ENCODE measurements around the gene ELMO1.

Gene ELMO1

DNA sequence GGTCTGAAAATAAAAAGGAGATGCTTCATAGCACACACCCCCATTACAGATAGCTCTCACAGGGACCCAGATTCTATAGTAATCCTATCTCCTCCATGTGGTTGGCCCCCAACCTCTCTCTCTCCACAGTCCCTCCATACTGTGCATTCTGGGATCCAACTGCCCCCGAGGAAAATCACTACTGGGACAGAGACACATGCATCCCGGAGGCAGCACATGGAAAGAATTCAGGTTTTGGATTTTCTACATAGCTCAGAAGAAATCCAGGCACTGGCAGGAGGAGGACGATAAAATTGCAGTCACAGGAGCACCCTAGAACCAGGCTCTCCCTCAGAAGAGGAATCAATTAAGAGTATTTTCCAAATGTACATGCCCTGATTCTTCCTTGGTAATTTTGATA is 239.5 kb downstream of the ELMO1 start:
- DNase-seq, result no peak

DNA sequence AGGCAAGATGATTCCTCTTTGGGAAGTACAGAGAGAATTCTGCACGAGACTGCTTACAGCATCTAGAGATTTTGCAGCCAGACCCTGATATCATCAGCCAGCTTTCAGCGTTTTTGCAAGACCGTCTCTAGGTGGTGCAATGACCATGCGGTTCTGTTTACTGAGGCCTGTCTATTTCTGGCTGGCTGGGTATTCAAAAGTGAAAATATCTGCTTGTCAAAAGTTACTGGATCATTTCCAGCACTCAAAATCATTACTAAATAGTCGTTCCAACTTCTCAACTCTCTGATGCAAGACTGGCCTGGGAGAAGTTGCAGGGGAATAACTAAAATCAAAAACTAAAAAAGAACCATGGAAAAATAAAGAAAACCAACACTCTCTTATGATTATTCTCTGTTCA is 240.1 kb downstream of the ELMO1 start:
- DNase-seq, result no peak

DNA sequence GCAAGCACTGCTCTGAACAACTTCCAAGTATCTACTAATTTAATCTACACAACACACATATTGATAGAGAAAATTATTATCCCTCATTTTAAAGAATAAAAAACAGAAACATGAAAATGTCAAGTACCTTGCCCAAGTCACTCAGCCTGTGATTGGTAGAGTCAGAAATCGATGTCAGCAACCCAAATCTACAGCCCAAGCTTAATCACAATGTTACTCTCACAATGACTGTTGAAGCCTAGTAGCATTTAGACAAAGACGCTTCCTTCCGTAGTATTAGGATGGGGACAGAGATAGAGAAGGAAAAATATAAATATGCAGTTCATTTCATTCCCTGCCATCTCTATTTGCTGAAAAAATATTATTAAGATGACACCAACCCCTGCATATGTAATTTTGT is 242.5 kb downstream of the ELMO1 start:
- no peak for DNase-seq

- no peak for DNase-seq
Measured at GRCh38 chr7:37205451-37205850, 243.2 kb downstream of the ELMO1 start.

DNA sequence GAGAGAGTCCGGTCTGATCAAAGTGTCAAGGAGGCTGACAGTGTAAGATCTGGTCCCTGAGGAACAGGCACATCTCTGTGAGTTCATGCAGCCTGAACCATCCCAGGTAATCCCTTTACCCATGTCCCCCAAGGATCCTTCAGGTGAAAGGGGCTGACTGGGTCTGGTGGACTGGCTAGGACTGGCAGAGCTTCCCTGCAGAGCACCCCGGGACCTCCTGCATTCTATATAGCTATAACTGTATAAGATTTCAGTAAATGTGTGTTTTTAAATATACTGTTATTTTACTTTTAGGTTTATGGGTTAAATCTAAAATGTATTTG is 246.8 kb downstream of the ELMO1 start:
- DNase-seq, result no peak

GRCh38 chr7:37201003-37201875 is 247.4 kb downstream of the ELMO1 start:
- DNase-seq, result peak; percentile 77

GRCh38 chr7:37198906-37199485 is 249.7 kb downstream of the ELMO1 start:
- peak; percentile 61 for DNase-seq

DNA sequence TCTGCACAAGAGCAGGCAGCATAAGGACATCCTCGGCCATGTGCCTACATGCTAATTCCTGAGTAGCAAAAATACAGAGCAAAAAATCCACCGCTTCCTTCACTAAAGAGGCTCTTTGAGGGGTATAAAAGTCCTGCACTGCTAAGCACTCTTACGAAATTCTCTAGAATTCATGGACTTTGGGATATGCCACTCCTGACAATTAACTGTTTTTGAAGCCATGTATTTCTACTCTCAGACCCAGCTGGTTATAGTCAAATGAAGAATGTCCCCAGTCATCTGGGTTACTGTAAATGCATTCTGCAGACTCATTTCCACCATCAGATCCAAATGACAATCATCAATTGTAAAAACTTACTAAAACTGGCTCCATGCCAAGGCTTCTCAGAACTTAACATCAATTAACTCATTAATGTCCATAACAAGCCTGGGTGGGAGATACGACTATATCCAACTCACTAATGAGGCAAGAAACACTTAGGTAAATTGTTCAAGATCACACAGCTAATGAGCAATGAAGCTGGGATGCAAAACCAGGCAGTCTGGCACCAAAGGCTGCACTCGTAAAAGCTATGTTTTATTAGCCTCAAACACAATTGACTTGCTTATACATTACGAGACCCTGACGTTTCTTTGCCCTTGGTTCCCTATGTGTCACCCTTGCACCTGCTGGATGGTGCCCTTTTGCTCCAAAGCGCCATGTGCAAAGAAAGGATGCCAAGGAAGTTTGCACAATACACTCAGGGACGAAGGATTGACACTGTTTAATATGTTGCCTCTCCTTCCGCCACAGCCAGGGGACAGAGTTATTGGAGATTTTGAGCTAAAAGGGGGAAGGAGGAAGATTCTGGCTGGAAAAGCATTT is 250.4 kb downstream of the ELMO1 start:
- no peak for DNase-seq

GRCh38 chr7:37197108-37197507 is 251.6 kb downstream of the ELMO1 start:
- DNase-seq, result no peak

GRCh38 chr7:37196676-37197075 is 252.0 kb downstream of the ELMO1 start:
- DNase-seq, result no peak

GRCh38 chr7:37195388-37195787 is 253.3 kb downstream of the ELMO1 start:
- DNase-seq, result no peak

GRCh38 chr7:37194943-37195342 is 253.7 kb downstream of the ELMO1 start:
- no peak for DNase-seq

DNA sequence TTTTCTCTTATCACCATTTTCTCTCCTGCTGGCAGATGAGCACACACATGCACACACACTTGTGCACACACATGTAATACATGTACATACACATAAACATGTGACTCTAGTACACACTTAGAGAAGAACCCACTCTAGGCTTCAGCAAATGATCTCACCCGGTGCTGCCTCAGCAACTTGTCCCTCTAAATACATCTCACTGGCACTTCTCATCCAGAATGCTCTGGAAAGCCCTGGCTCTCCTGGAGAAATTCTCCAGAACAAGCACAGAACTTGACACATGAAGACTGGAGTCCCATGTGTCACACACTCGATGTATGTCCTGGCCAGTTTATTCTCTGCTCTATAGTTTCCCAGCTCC is 254.9 kb downstream of the ELMO1 start:
- DNase-seq, result no peak

- DNase-seq, result no peak
Measured at GRCh38 chr7:37193087-37193774, 255.4 kb downstream of the ELMO1 start.

DNA sequence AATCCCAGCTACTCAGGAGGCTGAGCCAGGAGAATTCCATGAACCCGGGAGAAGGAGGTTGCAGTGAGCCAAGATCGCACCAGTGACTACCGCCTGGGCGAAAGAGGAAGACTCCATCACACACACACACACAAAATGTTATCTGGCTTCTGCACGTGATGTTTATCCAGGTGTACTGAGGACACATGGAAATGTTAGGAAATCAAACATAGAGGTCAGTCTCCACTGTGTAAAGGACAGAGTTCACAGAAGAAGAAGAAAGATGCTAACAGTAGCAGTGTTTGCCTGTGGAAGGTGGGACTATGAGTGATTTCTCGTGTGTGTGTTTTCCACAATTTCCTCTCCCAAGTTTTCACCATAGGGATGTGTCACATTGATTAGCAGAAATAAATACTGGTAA is 256.9 kb downstream of the ELMO1 start:
- no peak for DNase-seq

DNA sequence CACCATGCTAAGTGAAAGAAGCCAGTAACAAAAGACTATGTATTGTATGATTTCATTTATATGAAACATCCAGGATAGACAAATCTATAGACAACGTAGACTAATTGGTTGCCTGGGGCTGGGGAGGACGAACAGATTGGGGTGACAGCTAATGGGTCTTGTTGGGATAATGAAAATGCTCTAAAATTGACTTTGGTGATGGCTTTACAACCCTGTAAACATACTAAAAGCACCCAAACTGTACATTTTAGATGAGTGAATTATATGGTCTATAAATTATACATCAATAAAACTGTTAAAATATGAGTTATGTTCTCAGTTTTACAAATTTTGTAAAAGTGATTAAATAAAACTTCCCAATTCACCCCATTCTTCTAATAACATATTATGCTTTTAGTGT is 261.5 kb downstream of the ELMO1 start:
- no peak for DNase-seq

GRCh38 chr7:37186753-37187152 is 261.9 kb downstream of the ELMO1 start:
- DNase-seq, result no peak

DNA sequence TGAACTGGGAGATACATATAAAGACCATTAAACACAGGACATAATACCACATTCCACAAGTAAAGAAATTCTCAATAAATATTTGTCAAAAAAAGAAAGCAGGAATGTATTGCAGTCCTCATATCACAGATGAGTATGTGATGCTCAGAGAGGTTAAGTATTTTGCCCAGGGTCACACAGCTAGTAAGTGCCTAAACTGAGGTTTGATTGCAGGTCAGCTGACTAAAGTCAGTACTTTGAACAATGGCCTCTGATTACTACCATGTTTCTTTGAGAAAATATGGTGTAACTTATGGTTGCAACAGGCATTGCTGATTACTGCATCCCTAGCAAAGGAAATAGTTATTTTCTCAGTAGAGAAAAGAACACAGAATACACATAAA is 267.1 kb downstream of the ELMO1 start:
- no peak for DNase-seq

DNA sequence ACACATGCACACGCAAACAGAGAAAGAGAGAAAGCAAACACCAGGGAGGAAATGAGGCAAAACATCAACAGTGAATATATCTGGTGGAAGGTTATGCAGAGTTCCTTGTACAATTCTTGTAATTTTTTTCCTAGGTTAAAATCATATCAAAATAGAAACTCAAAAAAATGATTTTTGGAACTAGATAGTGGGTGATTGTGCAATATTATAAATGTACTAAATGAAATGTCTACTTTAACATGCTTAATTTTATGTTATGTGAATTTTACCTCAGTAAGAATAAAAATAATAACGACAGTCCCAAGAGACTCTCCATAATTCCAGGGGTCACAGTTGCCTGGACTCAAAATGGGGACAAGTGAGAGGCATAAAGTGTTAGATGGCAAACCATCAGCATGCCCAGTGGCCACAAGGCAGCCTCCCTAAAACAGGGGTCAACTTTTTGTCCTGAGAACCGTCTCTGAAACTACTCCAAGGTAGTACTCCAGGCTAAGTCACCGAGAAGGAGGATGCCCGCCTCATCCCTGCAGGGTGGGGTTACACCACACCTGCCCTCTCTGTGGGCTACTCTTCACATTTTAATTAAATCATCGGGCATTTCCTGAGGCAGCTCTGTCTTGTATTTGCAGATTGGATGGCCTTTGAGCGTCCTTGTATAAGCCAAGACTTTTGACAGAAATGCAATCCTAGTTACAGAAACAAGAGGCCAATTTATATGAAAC is 267.7 kb downstream of the ELMO1 start:
- no peak for DNase-seq

DNA sequence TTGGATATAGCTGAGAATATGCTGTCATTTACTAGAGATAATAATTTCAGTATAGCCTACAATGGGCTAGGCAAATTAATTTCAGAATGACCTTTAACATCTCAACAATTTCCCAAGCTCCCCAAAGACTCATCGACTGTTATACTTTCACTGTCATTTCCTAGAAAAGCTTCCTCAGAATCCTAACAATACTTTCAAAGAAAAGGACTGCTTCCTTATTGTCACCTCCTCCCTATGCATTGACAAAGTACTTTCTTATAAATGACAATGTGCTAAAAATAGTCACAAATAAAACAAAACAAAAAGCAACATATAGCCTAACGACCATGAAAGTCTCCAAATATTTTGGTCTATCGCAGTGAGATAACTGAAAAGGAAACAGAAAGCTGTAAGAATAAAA is 272.6 kb downstream of the ELMO1 start:
- DNase-seq, result no peak

DNA sequence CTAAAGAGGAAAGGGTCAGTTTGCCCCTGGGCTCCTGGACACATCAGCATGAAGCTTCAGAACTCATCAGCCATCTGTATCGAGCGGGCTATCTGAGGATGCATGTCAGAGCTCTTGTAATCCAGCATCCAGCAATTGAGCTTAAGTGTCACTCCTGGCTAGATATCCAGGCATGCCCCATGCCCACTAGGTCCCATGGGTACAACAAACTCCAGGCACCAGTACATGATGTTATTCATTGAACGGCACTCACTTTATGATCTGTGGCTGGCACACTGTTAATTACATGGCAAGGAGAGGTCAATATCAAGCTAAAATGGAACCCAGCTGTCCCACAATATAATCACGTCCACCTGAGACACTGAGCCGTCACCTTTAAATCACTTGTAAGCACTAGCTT is 274.2 kb downstream of the ELMO1 start:
- no peak for DNase-seq

DNA sequence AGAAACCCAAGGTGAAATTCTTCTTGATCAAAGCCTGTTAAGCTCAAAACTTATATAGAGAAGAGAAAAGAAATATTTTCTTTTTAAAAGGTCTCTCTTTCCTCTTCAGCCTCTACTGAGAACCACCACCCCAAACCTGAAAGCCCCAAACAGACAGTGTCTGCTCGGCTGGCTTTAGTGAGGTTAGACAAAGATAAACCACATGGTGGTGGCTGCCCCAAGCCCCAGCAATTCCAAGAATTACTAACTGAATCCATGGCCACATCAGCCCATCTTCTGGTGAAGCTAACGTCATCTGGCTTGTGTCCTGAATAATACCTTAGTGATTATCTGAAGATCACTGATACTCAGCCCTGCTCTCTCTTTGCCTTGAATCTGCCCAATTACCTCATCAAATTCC is 275.0 kb downstream of the ELMO1 start:
- DNase-seq, result no peak

DNA sequence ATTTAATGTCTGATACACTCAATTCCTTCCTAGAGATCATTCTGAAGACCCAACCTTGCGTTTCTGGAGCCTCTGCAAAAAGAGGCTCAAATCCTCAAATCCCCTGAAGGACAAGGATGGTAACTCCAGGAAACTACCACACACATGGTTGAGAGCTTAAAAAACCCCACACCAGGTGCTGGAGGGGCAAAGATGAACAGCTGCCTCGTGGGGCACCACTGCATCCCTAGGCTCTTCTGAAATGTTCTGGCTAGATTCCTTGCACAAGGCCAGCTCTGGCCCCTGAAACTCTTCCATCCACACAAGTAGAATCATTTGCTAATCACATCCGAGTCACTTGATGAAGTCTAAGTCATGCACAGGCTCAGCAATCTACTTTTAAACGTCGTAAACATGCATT is 286.6 kb downstream of the ELMO1 start:
- no peak for DNase-seq

Measured in NCI-H2029 treated with DMSO at 0.1 percent for 48 hours (cell line).